Gastrocnemius medialis (tissue), 4 donors: ENCODE data around the gene TOR1AIP2. TPM values are rescaled to one million over a fixed set of nuclear protein-coding genes. Genes with fewer than 3 reads are reported as not detected.

ENCODE experiments used
- ATAC-seq, 2 donors: fragments of 150-250 bp; one replicate each; pipeline ENCODE4 v1.9.1; 2016
- DNase-seq, 2 donors: peaks; one replicate each; pipeline ENCODE4 v3.0.0-alpha.2; 2019
- H3K27ac ChIP-seq, 4 donors: fragments of 200-600 bp; sonication (generic); 1 replicate in 1 of 4; 2 replicates in 3 of 4; pipeline ENCODE4 v1.5.1; 2016 to 2018; ENCODE audit warnings: mild to moderate bottlenecking in 2 of 4, moderate library complexity in 1 of 4
- H3K27me3 ChIP-seq, 3 donors: fragments of 200-600 bp; sonication (generic) in 2 of 3; 1 replicate in 1 of 3; 2 replicates in 2 of 3; pipeline versions ENCODE4 v1.5.1 to v1.6.0; 2016 to 2019; ENCODE audit warnings: mild to moderate bottlenecking in 1 of 3, moderate library complexity in 1 of 3
- H3K36me3 ChIP-seq, 2 donors: fragments of 200-600 bp; sonication (generic) in 1 of 2; one replicate each; pipeline ENCODE4 v1.5.1; 2017 to 2018
- H3K4me1 ChIP-seq, 2 donors: fragments of 200-600 bp; sonication (generic) in 1 of 2; one replicate each; pipeline ENCODE4 v1.5.1; 2016 to 2017; ENCODE audit warnings: mild to moderate bottlenecking in 2 of 2
- H3K4me3 ChIP-seq, 4 donors: fragments of 200-600 bp; sonication (generic) in 3 of 4; 1 replicate in 1 of 4; 2 replicates in 3 of 4; pipeline ENCODE4 v1.5.1; 2016 to 2019; ENCODE audit warnings: mild to moderate bottlenecking in 2 of 4
- H3K9me3 ChIP-seq, 3 donors: fragments of 200-600 bp; sonication (generic) in 2 of 3; 1 replicate in 1 of 3; 2 replicates in 2 of 3; pipeline ENCODE4 v1.5.1; 2016 to 2019
- CTCF ChIP-seq, 5 experiments: fragments of 450-650 bp in 3 of 5; fragments of 200-600 bp in 2 of 5; sonication (generic) in 2 of 5; IDR thresholded peaks in 4 of 5; conservative IDR thresholded peaks in 1 of 5; 1 replicate in 4 of 5; 2 replicates in 1 of 5; pipeline ENCODE4 v1.5.1; 2016 to 2019; ENCODE audit warnings: antibody characterized with exemption in 5 of 5, mild to moderate bottlenecking in 3 of 5, moderate library complexity in 3 of 5
- POLR2A ChIP-seq, 2 donors: fragments of 450-650 bp; IDR thresholded peaks; one replicate each; pipeline ENCODE4 v1.6.1; 2017; ENCODE audit warnings: antibody characterized with exemption in 2 of 2, mild to moderate bottlenecking in 2 of 2, moderate library complexity in 2 of 2
- in situ Hi-C, 4 donors: fragments of 200-750 bp; cut with MboI; loops; one replicate each; pipeline versions ENCODE4 v1.15.0 to v1.8.0; 2017; ENCODE audit warnings: low sequenced_read_pairs in 4 of 4
- intact Hi-C: fragments of 100-400 bp; cut with DNase I; formaldehyde crosslinking; loops from one replicate; pipeline ENCODE4 v1.15.1; 2023; ENCODE audit warnings: low total_unique reads
- total RNA-seq, 4 donors: library from RNA; depleted of rRNA; stranded (reverse); fragments of >200 nt; gene quantifications; one replicate each; pipeline versions ENCODE4 v1.1.0 to v1.2.3, GENCODE V29; 2016

The TOR1AIP2 gene
- total RNA-seq, 4 donors from 2014 or later = 78.7 to 274 (median 129) TPM

- ATAC-seq = peak; percentile 59 to 86
- TF ChIP-seq CTCF (IDR thresholded peaks at IDR 0.05 in 4 of 5, conservative IDR thresholded peaks at IDR 0.05 in 1 of 5) = no peak
- in situ Hi-C loops = loop anchor here in 1 of 4 donors (5.0 to 25.0 kb wide), 2 partner anchors 91 to 281 kb away; partner anchors contain the start of gene QSOX1
Measured at GRCh38 chr1:179881642-179882252, 4.1 kb upstream of the TOR1AIP2 start.

GRCh38 chr1:179879797-179880196 is 2.2 kb upstream of the TOR1AIP2 start:
- TF ChIP-seq CTCF (IDR thresholded peaks at IDR 0.05 in 4 of 5, conservative IDR thresholded peaks at IDR 0.05 in 1 of 5) = no peak
- no peak for TF ChIP-seq POLR2A (IDR thresholded peaks at IDR 0.05)
- no peaks in the 10 kb centered on the region for H3K27me3 ChIP-seq
- peaks cover 0 to 12% of the 10 kb centered on the region in 2 donors for H3K36me3 ChIP-seq
- H3K9me3 ChIP-seq = no peaks in the 10 kb centered on the region
- peaks cover 29 to 49% of the 10 kb centered on the region in 2 donors for H3K4me1 ChIP-seq
- no peak overlapping the region for H3K4me3 ChIP-seq
- H3K27ac ChIP-seq = peak overlapping the region; percentile 92 to 99 (median 97)
- DNase-seq (no peak), ATAC-seq (no peak)
- intact Hi-C loops (loop anchor here (5.0 kb wide), 1 partner anchor 93 kb away; no protein-coding TSS in a partner anchor), in situ Hi-C loops (loop anchor here in 2 of 4 donors (5.0 to 25.0 kb wide), 4 partner anchors 75 to 285 kb away; partner anchors contain the start of genes CEP350 (in 1 of the 2) and QSOX1 (in 1 of the 2))

More at GRCh38 chr1:179881642-179882252, 4.1 kb upstream of the TOR1AIP2 start:
- no peaks in the 10 kb centered on the region for H3K27me3 ChIP-seq
- H3K4me1 ChIP-seq = peaks cover 45 to 47% of the 10 kb centered on the region in 2 donors
- peak overlapping the region; percentile 92 to 99 (median 97) for H3K27ac ChIP-seq
- H3K9me3 ChIP-seq = no peaks in the 10 kb centered on the region
- peak overlapping the region; percentile 64 to 97 (median 90) for H3K4me3 ChIP-seq
- DNase-seq = peak; percentile 86 to 93
- intact Hi-C loops = loop anchor here (1.0 to 5.0 kb wide), 3 partner anchors 73 to 287 kb away; partner anchors contain the start of gene CEP350
- peaks cover 0 to 24% of the 10 kb centered on the region in 2 donors for H3K36me3 ChIP-seq

- Histone ChIP-seq H3K4me3 (peak overlapping the region; percentile 72 to 97 (median 80)), H3K27ac (peak overlapping the region; percentile 81 to 89 (median 85)), H3K36me3 (peaks cover 0 to 24% of the 10 kb centered on the region in 2 donors), H3K4me1 (peaks cover 40 to 63% of the 10 kb centered on the region in 2 donors), H3K9me3 (no peaks in the 10 kb centered on the region), H3K27me3 (no peaks in the 10 kb centered on the region)
- in situ Hi-C loops (loop anchor here in 2 of 4 donors (10.0 to 25.0 kb wide), 3 partner anchors 78 to 288 kb away; partner anchors contain the start of genes CEP350 (in 1 of the 2) and QSOX1 (in 1 of the 2)), intact Hi-C loops (loop anchor here (2.0 kb wide), 1 partner anchor 278 kb away; the partner anchor contains the start of gene QSOX1)
- DNase-seq (peak in 1 of 2 donors; percentile 29), ATAC-seq (peak; percentile 45 to 49)
- TF ChIP-seq CTCF (IDR thresholded peaks at IDR 0.05 in 4 of 5, conservative IDR thresholded peaks at IDR 0.05 in 1 of 5) (no peak), POLR2A (IDR thresholded peaks at IDR 0.05) (no peak)
Measured at GRCh38 chr1:179876300-179876715, 1.3 kb downstream of the TOR1AIP2 start.

GRCh38 chr1:179875596-179876299 is 1.9 kb downstream of the TOR1AIP2 start:
- Histone ChIP-seq H3K36me3 (peaks cover 0 to 24% of the 10 kb centered on the region in 2 donors), H3K4me1 (peaks cover 40 to 63% of the 10 kb centered on the region in 2 donors), H3K4me3 (peak overlapping the region; percentile 72 to 97 (median 80)), H3K27ac (peak overlapping the region; percentile 81 to 89 (median 85)), H3K9me3 (no peaks in the 10 kb centered on the region), H3K27me3 (no peaks in the 10 kb centered on the region)
- no peak for DNase-seq
- intact Hi-C loops (loop anchor here (2.0 kb wide), 1 partner anchor 279 kb away; the partner anchor contains the start of gene QSOX1), in situ Hi-C loops (loop anchor here in 2 of 4 donors (10.0 to 25.0 kb wide), 3 partner anchors 79 to 289 kb away; partner anchors contain the start of genes CEP350 (in 1 of the 2) and QSOX1 (in 1 of the 2))
- ATAC-seq = no peak
- TF ChIP-seq CTCF (IDR thresholded peaks at IDR 0.05 in 4 of 5, conservative IDR thresholded peaks at IDR 0.05 in 1 of 5) (no peak), POLR2A (IDR thresholded peaks at IDR 0.05) (no peak)
